ENCODE measurements around the gene SUN2. TPM values are rescaled to one million over a fixed set of nuclear protein-coding genes. Genes with fewer than 3 reads are reported as not detected.

The SUN2 gene
- total RNA-seq, 1 experiment from 2014 or later = 55.5 TPM

DNA sequence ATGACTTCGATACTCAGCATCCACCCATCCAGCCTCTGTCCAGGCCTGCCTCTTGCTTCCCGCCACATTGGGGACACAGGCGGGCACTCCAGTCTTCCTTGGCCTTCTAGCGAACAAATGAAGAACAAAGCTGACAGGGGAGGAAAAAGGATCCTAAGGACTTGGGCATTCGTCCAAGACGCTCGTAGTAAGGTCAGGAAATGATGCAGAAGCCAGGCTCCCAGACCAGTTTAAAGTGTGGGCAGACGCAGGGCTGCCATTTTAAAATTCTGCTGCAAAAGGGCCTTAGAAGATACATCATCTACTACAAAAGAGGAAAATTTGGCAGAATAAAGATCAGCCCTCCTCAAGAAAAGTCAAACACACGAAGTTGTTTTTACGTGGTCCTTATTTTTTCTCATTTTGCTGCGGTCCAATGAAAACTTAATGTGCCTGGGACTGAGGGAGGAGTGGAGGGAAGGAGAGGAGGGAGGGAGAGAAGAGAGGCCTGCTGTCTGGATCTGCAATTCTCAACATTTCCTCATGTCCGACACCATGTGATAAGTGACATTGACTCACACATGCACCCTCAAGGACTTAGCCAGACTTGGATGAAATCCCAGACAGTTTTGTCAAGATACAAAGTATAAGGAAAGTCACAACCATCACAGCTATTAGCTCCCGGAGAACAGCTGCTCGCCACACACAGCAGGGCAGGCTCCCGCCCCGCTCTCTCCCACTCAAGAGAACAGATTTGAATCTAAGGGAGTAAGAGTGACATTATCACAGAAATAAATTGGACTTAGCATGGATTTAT lies 32.4 kb upstream of the SUN2 start:
- TF ChIP-seq EZH2phosphoT487 (IDR thresholded peaks at IDR 0.05; ENCODE audit: borderline replicate concordance, low read length) (no peak), EZH2 (IDR thresholded peaks at IDR 0.05; ENCODE audit: low read length, unreplicated experiment) (no peak)
- TF ChIP-seq, protein P1, sequence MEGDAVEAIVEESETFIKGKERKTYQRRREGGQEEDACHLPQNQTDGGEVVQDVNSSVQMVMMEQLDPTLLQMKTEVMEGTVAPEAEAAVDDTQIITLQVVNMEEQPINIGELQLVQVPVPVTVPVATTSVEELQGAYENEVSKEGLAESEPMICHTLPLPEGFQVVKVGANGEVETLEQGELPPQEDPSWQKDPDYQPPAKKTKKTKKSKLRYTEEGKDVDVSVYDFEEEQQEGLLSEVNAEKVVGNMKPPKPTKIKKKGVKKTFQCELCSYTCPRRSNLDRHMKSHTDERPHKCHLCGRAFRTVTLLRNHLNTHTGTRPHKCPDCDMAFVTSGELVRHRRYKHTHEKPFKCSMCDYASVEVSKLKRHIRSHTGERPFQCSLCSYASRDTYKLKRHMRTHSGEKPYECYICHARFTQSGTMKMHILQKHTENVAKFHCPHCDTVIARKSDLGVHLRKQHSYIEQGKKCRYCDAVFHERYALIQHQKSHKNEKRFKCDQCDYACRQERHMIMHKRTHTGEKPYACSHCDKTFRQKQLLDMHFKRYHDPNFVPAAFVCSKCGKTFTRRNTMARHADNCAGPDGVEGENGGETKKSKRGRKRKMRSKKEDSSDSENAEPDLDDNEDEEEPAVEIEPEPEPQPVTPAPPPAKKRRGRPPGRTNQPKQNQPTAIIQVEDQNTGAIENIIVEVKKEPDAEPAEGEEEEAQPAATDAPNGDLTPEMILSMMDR (conservative IDR thresholded peaks at IDR 0.05; ENCODE audit: low read depth, low read length) = no peak
- H3K79me2 ChIP-seq (ENCODE audit: low read length) = peaks cover 2% of the 10 kb centered on the region
- no peaks in the 10 kb centered on the region for H4K20me1 ChIP-seq (ENCODE audit: low read length)
- no peak overlapping the region for H3K27ac ChIP-seq (ENCODE audit: low read length)
- DNase-seq = peak; percentile 26
- intact Hi-C loops (cut with micrococcal nuclease) = no loop called here
- H3K9ac ChIP-seq (ENCODE audit: low read length) = no peak overlapping the region
- H3K9me3 ChIP-seq (ENCODE audit: low read length) = no peaks in the 10 kb centered on the region
- no peak overlapping the region for H3K4me2 ChIP-seq (ENCODE audit: low read length)
- no peaks in the 10 kb centered on the region for H3K36me3 ChIP-seq (ENCODE audit: low read depth, low read length)
- peaks cover 12% of the 10 kb centered on the region for H3K4me1 ChIP-seq (ENCODE audit: insufficient read depth, low read length)
- H3K9me2 ChIP-seq (replicated peaks; ENCODE audit: low read length) = no peaks in the 10 kb centered on the region
- no peak overlapping the region for H3K4me3 ChIP-seq (ENCODE audit: low read length)
- H3F3A ChIP-seq (ENCODE audit: low read length, unreplicated experiment) = no peaks in the 10 kb centered on the region
- no peak overlapping the region for H2AFZ ChIP-seq (ENCODE audit: low read length)
- no peaks in the 10 kb centered on the region for H3K27me3 ChIP-seq (ENCODE audit: low read length)
- ChIA-PET CTCF (no interaction called here), POLR2A (ENCODE audit: unreplicated experiment) (no interaction called here)
- BruUV-seq (replicated peaks) = no TSS peak
- ATAC-seq = peak; percentile 55

DNA sequence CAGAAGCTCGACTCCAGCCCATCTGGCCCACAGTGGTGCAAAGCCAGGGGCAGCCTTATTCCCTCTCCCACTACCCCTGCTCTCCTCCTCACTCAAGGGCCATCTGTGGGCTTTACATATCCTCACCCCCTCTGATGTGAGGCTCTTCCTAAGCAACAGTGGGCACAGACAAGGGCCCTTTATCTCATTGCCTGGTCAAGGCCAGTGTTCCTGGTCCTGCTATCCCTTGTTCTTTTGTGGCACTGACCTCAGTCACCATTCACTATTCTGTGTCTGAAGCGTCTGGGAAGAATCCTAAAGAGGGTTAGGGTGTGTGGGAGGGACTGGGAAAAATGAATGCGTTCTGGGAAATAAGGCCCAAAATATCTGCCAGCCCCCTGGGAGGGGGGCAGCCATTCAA lies 30.8 kb upstream of the SUN2 start:
- no peaks in the 10 kb centered on the region for H3K79me2 ChIP-seq (ENCODE audit: low read length)
- H3K27me3 ChIP-seq (ENCODE audit: low read length) = no peaks in the 10 kb centered on the region
- no peaks in the 10 kb centered on the region for H3K9me2 ChIP-seq (replicated peaks; ENCODE audit: low read length)
- H3K9ac ChIP-seq (ENCODE audit: low read length) = no peak overlapping the region
- ChIA-PET CTCF (interaction anchor here (0.7 kb wide), 1 partner anchor 375 kb away, joined by 3 read pairs; no protein-coding TSS in a partner anchor), POLR2A (ENCODE audit: unreplicated experiment) (no interaction called here)
- no peak overlapping the region for H3K4me3 ChIP-seq (ENCODE audit: low read length)
- H3K36me3 ChIP-seq (ENCODE audit: low read depth, low read length) = no peaks in the 10 kb centered on the region
- ATAC-seq (no peak), DNase-seq (no peak)
- no peak overlapping the region for H3K4me2 ChIP-seq (ENCODE audit: low read length)
- no peak for TF ChIP-seq EZH2phosphoT487 (IDR thresholded peaks at IDR 0.05; ENCODE audit: borderline replicate concordance, low read length)
- no peak for TF ChIP-seq EZH2 (IDR thresholded peaks at IDR 0.05; ENCODE audit: low read length, unreplicated experiment)
- TF ChIP-seq, protein P1 (conservative IDR thresholded peaks at IDR 0.05; ENCODE audit: low read depth, low read length) = no peak
- no peak overlapping the region for H3K27ac ChIP-seq (ENCODE audit: low read length)
- H3K9me3 ChIP-seq (ENCODE audit: low read length) = no peaks in the 10 kb centered on the region
- H3F3A ChIP-seq (ENCODE audit: low read length, unreplicated experiment) = no peaks in the 10 kb centered on the region
- intact Hi-C loops (cut with micrococcal nuclease) = no loop called here
- H3K4me1 ChIP-seq (ENCODE audit: insufficient read depth, low read length) = peaks cover 4% of the 10 kb centered on the region; the same call in 1 of the 2 replicates
- BruUV-seq (replicated peaks) = no TSS peak
- H2AFZ ChIP-seq (ENCODE audit: low read length) = no peak overlapping the region
- H4K20me1 ChIP-seq (ENCODE audit: low read length) = no peaks in the 10 kb centered on the region

DNA sequence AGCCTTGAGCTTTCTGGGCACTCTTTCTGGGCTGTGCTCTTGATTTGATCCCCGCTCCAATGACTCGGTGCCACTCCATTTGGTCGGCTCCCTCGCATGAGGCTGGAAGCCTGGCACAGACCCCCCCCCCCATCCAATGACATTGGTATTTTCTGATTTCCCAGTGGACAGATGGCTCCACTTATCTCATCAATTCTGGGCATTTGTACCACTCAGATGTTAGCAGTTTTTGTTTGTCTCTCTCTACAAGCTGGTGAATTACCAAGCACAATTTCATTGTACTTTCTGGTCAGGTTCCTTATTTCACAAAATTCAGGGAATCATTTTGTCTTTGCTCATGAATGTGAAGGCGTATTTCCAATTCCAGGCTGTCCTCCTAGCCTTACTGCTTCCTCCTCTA lies 29.1 kb upstream of the SUN2 start:
- ATAC-seq (no peak), DNase-seq (no peak)
- Histone ChIP-seq H3K36me3 (ENCODE audit: low read depth, low read length) (no peaks in the 10 kb centered on the region), H3K4me3 (ENCODE audit: low read length) (no peak overlapping the region), H3K9ac (ENCODE audit: low read length) (no peak overlapping the region), H3K4me2 (ENCODE audit: low read length) (no peak overlapping the region), H4K20me1 (ENCODE audit: low read length) (no peaks in the 10 kb centered on the region), H3K9me3 (ENCODE audit: low read length) (no peaks in the 10 kb centered on the region), H3K79me2 (ENCODE audit: low read length) (no peaks in the 10 kb centered on the region), H3K9me2 (replicated peaks; ENCODE audit: low read length) (no peaks in the 10 kb centered on the region), H3K4me1 (ENCODE audit: insufficient read depth, low read length) (peaks cover 4% of the 10 kb centered on the region; the same call in 1 of the 2 replicates), H3K27me3 (ENCODE audit: low read length) (no peaks in the 10 kb centered on the region), H3K27ac (ENCODE audit: low read length) (no peak overlapping the region), H3F3A (ENCODE audit: low read length, unreplicated experiment) (no peaks in the 10 kb centered on the region), H2AFZ (ENCODE audit: low read length) (no peak overlapping the region)
- ChIA-PET CTCF (no interaction called here), POLR2A (ENCODE audit: unreplicated experiment) (no interaction called here)
- TF ChIP-seq EZH2 (IDR thresholded peaks at IDR 0.05; ENCODE audit: low read length, unreplicated experiment) (no peak), EZH2phosphoT487 (IDR thresholded peaks at IDR 0.05; ENCODE audit: borderline replicate concordance, low read length) (no peak)
- TF ChIP-seq, protein P1 (conservative IDR thresholded peaks at IDR 0.05; ENCODE audit: low read depth, low read length) = no peak
- BruUV-seq (replicated peaks) = no TSS peak
- intact Hi-C loops (cut with micrococcal nuclease) = no loop called here

Data from PC-3 (cell line).